Chondrocyte (in vitro differentiated cells): ENCODE measurements around the gene ARHGAP31. TPM values are rescaled to one million over a fixed set of nuclear protein-coding genes. Genes with fewer than 3 reads are reported as not detected.

ENCODE experiments used
- DNase-seq: peaks from one replicate; pipeline ENCODE4 v3.0.0; 2021; ENCODE audit warnings: mixed read lengths, low spot score
- H3K27ac Mint-ChIP-seq: one replicate; pipeline ENCODE4 v1.8.0; 2021; ENCODE audit warnings: mild to moderate bottlenecking, moderate library complexity, mixed read lengths; ENCODE audit not compliant: unreplicated experiment
- H3K27me3 Mint-ChIP-seq: 2 replicates; pipeline ENCODE4 v1.8.0; 2021; ENCODE audit warnings: low read depth, mixed read lengths
- H3K36me3 Mint-ChIP-seq: 2 replicates; pipeline ENCODE4 v1.8.0; 2021; ENCODE audit warnings: low read depth, mixed read lengths
- H3K4me1 Mint-ChIP-seq: 2 replicates; pipeline ENCODE4 v1.8.0; 2021; ENCODE audit warnings: low read depth, mild to moderate bottlenecking, mixed read lengths
- H3K4me3 Mint-ChIP-seq: one replicate; pipeline ENCODE4 v1.8.0; 2021; ENCODE audit warnings: mild to moderate bottlenecking, moderate library complexity, mixed read lengths; ENCODE audit not compliant: unreplicated experiment
- H3K9me3 Mint-ChIP-seq: 2 replicates; pipeline ENCODE4 v1.8.0; 2021; ENCODE audit warnings: low read depth, mixed read lengths
- CTCF ChIP-seq: fragments of 200-600 bp; sonication (generic); IDR thresholded peaks from 2 replicates; pipeline ENCODE4 v1.5.0; 2021; ENCODE audit warnings: antibody characterized with exemption, mild to moderate bottlenecking, moderate library complexity
- total RNA-seq: library from RNA; stranded (reverse); gene quantifications from 3 replicates; pipeline ENCODE4 v1.2.1, GENCODE V29; 2021

The ARHGAP31 gene
- total RNA-seq, 1 donor from 2014 or later: 35.2 TPM

- Mint-ChIP-seq H3K4me3 (no peak overlapping the region), H3K4me1 (peaks cover 9% of the 10 kb centered on the region), H3K36me3 (no peaks in the 10 kb centered on the region), H3K27ac (no peak overlapping the region), H3K9me3 (peaks cover 15% of the 10 kb centered on the region), H3K27me3 (no peaks in the 10 kb centered on the region)
- DNase-seq: no peak
- TF ChIP-seq CTCF: no peak
Observed at GRCh38 chr3:119279584-119280243, 14.5 kb upstream of the ARHGAP31 start.

DNA sequence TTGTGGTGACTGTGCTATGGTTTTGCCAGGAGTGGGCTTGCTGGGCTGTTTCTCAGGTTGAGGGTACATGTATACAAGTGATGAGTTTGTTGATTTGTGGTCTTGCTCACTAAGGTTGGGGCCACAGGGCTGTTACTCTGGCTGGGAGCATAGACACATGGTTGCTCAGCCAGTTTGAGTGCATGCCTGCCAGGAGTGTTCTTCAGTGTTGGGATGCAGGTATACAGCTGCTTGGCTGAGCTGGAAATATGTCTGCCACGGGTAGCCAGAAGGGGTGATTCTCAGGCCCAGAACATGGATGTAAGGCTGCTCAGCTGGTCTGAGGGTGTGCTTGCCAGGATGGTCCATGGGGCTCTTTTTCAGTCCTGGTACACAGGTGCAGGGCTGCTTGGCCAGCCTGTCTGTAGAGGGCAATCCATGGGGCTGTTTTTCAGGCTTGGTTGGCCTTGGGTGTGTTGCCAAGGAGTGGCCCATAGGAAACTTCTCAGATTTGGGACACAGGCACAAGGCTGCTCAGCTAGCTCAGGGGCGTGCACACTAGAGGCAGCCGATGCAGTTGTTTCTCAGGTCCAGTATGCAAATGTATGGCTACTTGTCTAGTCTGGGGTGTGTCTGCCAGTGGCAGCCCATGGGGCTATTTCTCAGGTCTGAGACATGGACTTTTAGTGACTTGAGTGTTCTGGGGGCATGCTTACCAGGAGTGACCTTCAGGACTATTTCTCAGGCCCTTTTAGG lies 5.3 kb upstream of the ARHGAP31 start:
- H3K4me3 Mint-ChIP-seq: no peak overlapping the region
- peaks cover 3% of the 10 kb centered on the region for H3K36me3 Mint-ChIP-seq
- H3K27me3 Mint-ChIP-seq: no peaks in the 10 kb centered on the region
- peaks cover 14% of the 10 kb centered on the region for H3K4me1 Mint-ChIP-seq
- no peak for TF ChIP-seq CTCF
- DNase-seq: peak; percentile 27
- peaks cover 25% of the 10 kb centered on the region for H3K9me3 Mint-ChIP-seq
- H3K27ac Mint-ChIP-seq: no peak overlapping the region

DNA sequence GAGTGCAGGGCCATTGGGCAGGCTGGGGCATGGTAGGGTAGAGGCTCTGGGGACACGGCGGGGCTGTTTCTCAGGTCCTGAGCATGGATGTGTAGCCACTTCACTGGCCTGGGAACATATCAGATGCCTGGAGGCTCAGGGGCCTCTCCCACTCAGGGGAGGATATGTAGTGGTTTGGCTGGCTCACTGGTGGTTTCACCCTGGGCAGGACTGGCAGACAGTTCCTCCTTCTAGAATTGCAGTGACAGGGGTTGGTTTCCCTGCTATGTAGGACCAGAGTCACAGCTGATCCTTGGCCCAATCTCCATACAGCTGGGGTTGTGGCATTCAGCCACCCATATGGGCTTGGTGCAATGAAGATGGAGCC lies 4.8 kb upstream of the ARHGAP31 start:
- H3K36me3 Mint-ChIP-seq: peaks cover 3% of the 10 kb centered on the region
- no peak for TF ChIP-seq CTCF
- H3K9me3 Mint-ChIP-seq: peaks cover 22% of the 10 kb centered on the region
- no peak overlapping the region for H3K27ac Mint-ChIP-seq
- H3K27me3 Mint-ChIP-seq: no peaks in the 10 kb centered on the region
- no peak overlapping the region for H3K4me3 Mint-ChIP-seq
- peaks cover 14% of the 10 kb centered on the region for H3K4me1 Mint-ChIP-seq
- DNase-seq: peak; percentile 63

GRCh38 chr3:119290613-119291012 lies 3.6 kb upstream of the ARHGAP31 start:
- Mint-ChIP-seq H3K36me3 (peaks cover 3% of the 10 kb centered on the region), H3K27ac (no peak overlapping the region), H3K9me3 (peaks cover 22% of the 10 kb centered on the region), H3K27me3 (no peaks in the 10 kb centered on the region), H3K4me1 (peaks cover 19% of the 10 kb centered on the region), H3K4me3 (no peak overlapping the region)
- no peak for DNase-seq
- no peak for TF ChIP-seq CTCF

- H3K27me3 Mint-ChIP-seq: no peaks in the 10 kb centered on the region
- H3K27ac Mint-ChIP-seq: no peak overlapping the region
- H3K9me3 Mint-ChIP-seq: peaks cover 22% of the 10 kb centered on the region
- no peak for DNase-seq
- no peak for TF ChIP-seq CTCF
- peaks cover 25% of the 10 kb centered on the region for H3K4me1 Mint-ChIP-seq
- no peak overlapping the region for H3K4me3 Mint-ChIP-seq
- peaks cover 3% of the 10 kb centered on the region for H3K36me3 Mint-ChIP-seq
Observed at GRCh38 chr3:119291062-119291700, 3.0 kb upstream of the ARHGAP31 start.
